Osteocyte (in vitro differentiated cells): ENCODE results near the gene IL22. TPM values are rescaled to one million over a fixed set of nuclear protein-coding genes. Genes with fewer than 3 reads are reported as not detected.
"Not testable (repeated sequence)": the region's sequence is repeated elsewhere in the genome, so short reads cannot be mapped to it uniquely, and the experiment has no call there.

ENCODE experiments used
- DNase-seq: peaks from one replicate; pipeline ENCODE4 v3.0.0; 2021; ENCODE audit warnings: mixed read lengths; ENCODE audit not compliant: unreplicated experiment; ENCODE audit errors: extremely low spot score
- H3K27ac Mint-ChIP-seq: one replicate; pipeline ENCODE4 v1.8.0; 2021; ENCODE audit warnings: mild to moderate bottlenecking, mixed read lengths; ENCODE audit not compliant: unreplicated experiment
- H3K27me3 Mint-ChIP-seq: one replicate; pipeline ENCODE4 v1.8.0; 2021; ENCODE audit warnings: mixed read lengths; ENCODE audit not compliant: unreplicated experiment
- H3K36me3 Mint-ChIP-seq: one replicate; pipeline ENCODE4 v1.8.0; 2021; ENCODE audit warnings: mixed read lengths; ENCODE audit not compliant: unreplicated experiment
- H3K4me1 Mint-ChIP-seq: one replicate; pipeline ENCODE4 v1.8.0; 2021; ENCODE audit warnings: mixed read lengths; ENCODE audit not compliant: unreplicated experiment
- H3K4me3 Mint-ChIP-seq: one replicate; pipeline ENCODE4 v1.8.0; 2021; ENCODE audit warnings: mild to moderate bottlenecking, moderate library complexity, mixed read lengths; ENCODE audit not compliant: unreplicated experiment
- H3K9me3 Mint-ChIP-seq: one replicate; pipeline ENCODE4 v1.8.0; 2021; ENCODE audit warnings: mixed read lengths; ENCODE audit not compliant: unreplicated experiment
- CTCF ChIP-seq: fragments of 200-600 bp; sonication (generic); IDR thresholded peaks from 2 replicates; pipeline ENCODE4 v1.5.0; 2021; ENCODE audit warnings: antibody characterized with exemption, mild to moderate bottlenecking, moderate library complexity
- total RNA-seq: library from RNA; stranded (reverse); gene quantifications from 2 replicates; pipeline ENCODE4 v1.2.1, GENCODE V29; 2021

The IL22 gene
- total RNA-seq, 1 donor from 2014 or later = not detected

GRCh38 chr12:68223067-68223747 is 30.2 kb downstream of the IL22 start:
- Mint-ChIP-seq H3K4me1 (peaks cover 27% of the 10 kb centered on the region), H3K36me3 (no peaks in the 10 kb centered on the region), H3K27me3 (peaks cover 22% of the 10 kb centered on the region), H3K9me3 (no peaks in the 10 kb centered on the region), H3K27ac (peak overlapping the region; percentile 45), H3K4me3 (peak overlapping the region; percentile 7)
- DNase-seq = peak; percentile 89
- TF ChIP-seq CTCF = peak; percentile 93

- no peak overlapping the region for H3K4me3 Mint-ChIP-seq
- no peaks in the 10 kb centered on the region for H3K9me3 Mint-ChIP-seq
- no peak overlapping the region for H3K27ac Mint-ChIP-seq
- no peaks in the 10 kb centered on the region for H3K36me3 Mint-ChIP-seq
- TF ChIP-seq CTCF = no peak
- peaks cover 27% of the 10 kb centered on the region for H3K4me1 Mint-ChIP-seq
- peaks cover 30% of the 10 kb centered on the region for H3K27me3 Mint-ChIP-seq
- no peak for DNase-seq
Measured at GRCh38 chr12:68222326-68222725, 31.1 kb downstream of the IL22 start.

- H3K27ac Mint-ChIP-seq = no peak overlapping the region
- no peak for TF ChIP-seq CTCF
- no peaks in the 10 kb centered on the region for H3K9me3 Mint-ChIP-seq
- H3K27me3 Mint-ChIP-seq = peaks cover 34% of the 10 kb centered on the region
- H3K4me1 Mint-ChIP-seq = peaks cover 27% of the 10 kb centered on the region
- no peak for DNase-seq
- no peaks in the 10 kb centered on the region for H3K36me3 Mint-ChIP-seq
- no peak overlapping the region for H3K4me3 Mint-ChIP-seq
Measured at GRCh38 chr12:68221497-68221896, 31.9 kb downstream of the IL22 start.

- TF ChIP-seq CTCF = no peak
- peaks cover 65% of the 10 kb centered on the region for H3K27me3 Mint-ChIP-seq
- no peak overlapping the region for H3K27ac Mint-ChIP-seq
- no peaks in the 10 kb centered on the region for H3K36me3 Mint-ChIP-seq
- no peak for DNase-seq
- no peaks in the 10 kb centered on the region for H3K4me1 Mint-ChIP-seq
- H3K4me3 Mint-ChIP-seq = no peak overlapping the region
- H3K9me3 Mint-ChIP-seq = peaks cover 12% of the 10 kb centered on the region
Measured at GRCh38 chr12:68210875-68211274, 42.5 kb downstream of the IL22 start.

GRCh38 chr12:68209048-68209728 is 44.2 kb downstream of the IL22 start:
- not testable (repeated sequence) for H3K4me3 Mint-ChIP-seq, DNase-seq, H3K4me1 Mint-ChIP-seq, H3K27ac Mint-ChIP-seq, H3K36me3 Mint-ChIP-seq
- Mint-ChIP-seq H3K27me3 (peaks cover 75% of the 10 kb centered on the region), H3K9me3 (peaks cover 12% of the 10 kb centered on the region)
